ENCODE measurements around the gene MAD1L1.
A peak's percentile ranks its signal among the peaks of the same experiment; 100 is the strongest.

MAD1L1 gene

GRCh38 chr7:2242541-2243429, 10.0 kb upstream of the MAD1L1 start:
- DNase-seq (ENCODE audit: low spot score): no peak

GRCh38 chr7:2241580-2242540, 9.1 kb upstream of the MAD1L1 start, which contains the start of the genes MRM2 and NUDT1:
TSS of gene MRM2 (minus strand) at chr7:2242205. CDS start at chr7:2242169, 36 bp downstream.
TSS of gene NUDT1 (plus strand) at chr7:2242226. CDS start at chr7:2244575, 2,349 bp downstream.
- peak; percentile 99 for DNase-seq (ENCODE audit: low spot score)
- FAIRE-seq: peak; percentile 99

More at GRCh38 chr7:2242541-2243429, 10.0 kb upstream of the MAD1L1 start:
- no peak for FAIRE-seq

GRCh38 chr7:2239242-2239641, 6.5 kb upstream of the MAD1L1 start:
- FAIRE-seq (no peak), DNase-seq (ENCODE audit: low spot score) (no peak)

GRCh38 chr7:2237109-2237602, 4.4 kb upstream of the MAD1L1 start:
- FAIRE-seq (no peak), DNase-seq (ENCODE audit: low spot score) (no peak)

GRCh38 chr7:2233926-2234325, 1.2 kb upstream of the MAD1L1 start:
- no peak for FAIRE-seq
- no peak for DNase-seq (ENCODE audit: low spot score)

GRCh38 chr7:2231992-2232765, 566 bp downstream of the MAD1L1 start:
- FAIRE-seq (no peak), DNase-seq (ENCODE audit: low spot score) (peak; percentile 59)

GRCh38 chr7:2230882-2231281, 1.9 kb downstream of the MAD1L1 start:
- DNase-seq (ENCODE audit: low spot score) (no peak), FAIRE-seq (no peak)

GRCh38 chr7:2230226-2230625, 2.5 kb downstream of the MAD1L1 start:
- FAIRE-seq (no peak), DNase-seq (ENCODE audit: low spot score) (no peak)

- no peak for FAIRE-seq
- DNase-seq (ENCODE audit: low spot score): no peak
These were observed 3.3 kb downstream of the MAD1L1 start for GRCh38 chr7:2229467-2229866.

GRCh38 chr7:2228921-2229320, 3.8 kb downstream of the MAD1L1 start:
- DNase-seq (ENCODE audit: low spot score): no peak
- no peak for FAIRE-seq

- FAIRE-seq (peak; percentile 97), DNase-seq (ENCODE audit: low spot score) (no peak)
These were observed 5.0 kb downstream of the MAD1L1 start for GRCh38 chr7:2227699-2228098.

- peak; percentile 89 for FAIRE-seq
- DNase-seq (ENCODE audit: low spot score): no peak
These were observed 6.9 kb downstream of the MAD1L1 start for GRCh38 chr7:2225830-2226229.

GRCh38 chr7:2225336-2225735, 7.4 kb downstream of the MAD1L1 start:
- FAIRE-seq: peak; percentile 90

GRCh38 chr7:2224934-2225333, 7.8 kb downstream of the MAD1L1 start:
- FAIRE-seq: peak; percentile 93
- DNase-seq (ENCODE audit: low spot score): no peak

More at GRCh38 chr7:2225336-2225735, 7.4 kb downstream of the MAD1L1 start:
- no peak for DNase-seq (ENCODE audit: low spot score)

- no peak for FAIRE-seq
- DNase-seq (ENCODE audit: low spot score): no peak
These were observed 8.2 kb downstream of the MAD1L1 start for GRCh38 chr7:2224491-2224928.

GRCh38 chr7:2223321-2223720, 9.4 kb downstream of the MAD1L1 start:
- DNase-seq (ENCODE audit: low spot score) (no peak), FAIRE-seq (peak; percentile 9)

GRCh38 chr7:2222516-2222915, 10.2 kb downstream of the MAD1L1 start:
- FAIRE-seq: peak; percentile 74

GRCh38 chr7:2220954-2221353, 11.8 kb downstream of the MAD1L1 start:
- DNase-seq (ENCODE audit: low spot score) (no peak), FAIRE-seq (no peak)

More at GRCh38 chr7:2222516-2222915, 10.2 kb downstream of the MAD1L1 start:
- DNase-seq (ENCODE audit: low spot score): no peak

GRCh38 chr7:2220506-2220905, 12.2 kb downstream of the MAD1L1 start:
- FAIRE-seq (peak; percentile 42), DNase-seq (ENCODE audit: low spot score) (no peak)

- peak; percentile 59 for FAIRE-seq
These were observed 12.7 kb downstream of the MAD1L1 start for GRCh38 chr7:2220030-2220429.

GRCh38 chr7:2219606-2220005, 13.1 kb downstream of the MAD1L1 start:
- FAIRE-seq: no peak
- DNase-seq (ENCODE audit: low spot score): no peak

More at GRCh38 chr7:2220030-2220429, 12.7 kb downstream of the MAD1L1 start:
- DNase-seq (ENCODE audit: low spot score): no peak

Measured in urothelium cell line (cell line).